Measurements from ENCODE around the gene RAP1GAP. TPM values are rescaled to one million over a fixed set of nuclear protein-coding genes. Genes with fewer than 3 reads are reported as not detected.

RAP1GAP gene
- total and polyA plus RNA-seq, 2 donors = 2.1 to 4.0 TPM

DNA sequence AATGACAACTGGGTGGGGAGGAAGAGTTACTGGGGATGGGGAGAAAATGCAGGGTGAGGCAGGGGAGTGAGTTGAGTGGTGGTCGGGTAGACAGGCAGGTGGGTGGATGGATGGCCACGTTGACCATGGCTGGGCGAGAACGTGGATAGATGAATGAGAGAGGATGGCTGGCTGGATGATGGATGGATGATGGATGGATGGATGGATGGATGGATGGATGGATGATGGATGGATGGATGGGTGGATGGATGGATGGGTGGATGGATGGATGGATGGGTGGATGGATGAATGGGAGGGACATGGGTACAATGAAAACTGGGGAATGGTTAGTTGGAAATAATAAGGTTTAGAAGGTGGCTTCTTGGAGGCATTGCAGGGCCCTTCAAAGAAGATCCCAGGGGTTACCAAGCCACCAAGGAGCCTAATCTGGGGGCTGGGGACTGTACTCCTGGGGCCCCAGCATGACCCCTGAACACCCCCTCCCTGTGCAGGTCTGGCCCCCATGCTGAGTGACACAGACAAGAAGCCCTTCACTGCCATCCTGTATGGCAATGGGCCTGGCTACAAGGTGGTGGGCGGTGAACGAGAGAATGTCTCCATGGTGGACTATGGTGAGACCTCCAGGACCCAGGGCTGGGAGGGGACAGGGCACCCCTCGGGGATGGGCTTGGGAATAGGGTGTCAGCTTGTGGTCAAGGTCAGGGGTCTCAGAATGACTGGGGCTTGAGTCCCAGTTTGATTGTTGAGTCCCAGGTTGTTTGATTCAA, 92.9 kb downstream of the RAP1GAP start:
- 95% methylated on average over 7 of the region's 7 CpGs for WGBS
- Histone ChIP-seq H3K36me3 (ENCODE audit: insufficient read depth) (no peaks in the 10 kb centered on the region), H3K4me3 (ENCODE audit: low read depth, low read length) (no peak overlapping the region)

DNA sequence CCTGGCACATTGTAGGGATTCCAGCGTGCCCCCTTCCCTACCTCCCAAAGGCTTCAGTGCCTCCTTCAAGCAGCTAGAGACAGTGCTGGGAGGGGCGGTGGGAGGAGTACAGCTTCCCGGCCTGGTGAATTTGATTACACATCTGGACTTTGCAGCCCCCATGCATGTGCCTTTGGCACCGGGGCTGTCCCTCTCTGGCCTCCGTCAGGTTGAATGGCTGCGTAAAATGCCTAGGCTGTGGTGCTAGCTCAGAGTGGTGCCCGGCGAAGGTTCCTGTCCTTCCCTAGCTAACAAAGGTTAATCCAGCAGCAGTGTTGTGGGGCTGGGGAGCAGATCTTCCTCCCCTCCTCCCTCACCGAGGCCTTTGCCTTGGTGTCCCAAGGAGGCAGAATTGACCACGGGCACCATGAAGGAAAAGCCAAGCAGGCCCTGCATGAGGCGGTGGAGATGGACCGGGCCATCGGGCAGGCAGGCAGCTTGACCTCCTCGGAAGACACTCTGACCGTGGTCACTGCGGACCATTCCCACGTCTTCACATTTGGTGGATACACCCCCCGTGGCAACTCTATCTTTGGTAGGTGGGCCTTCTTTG, 93.7 kb downstream of the RAP1GAP start:
- no peak for DNase-seq (ENCODE audit: extremely low spot score)
- no peaks in the 10 kb centered on the region for H3K4me1 ChIP-seq (ENCODE audit: insufficient read depth)
- H3K36me3 ChIP-seq (ENCODE audit: insufficient read depth) = no peaks in the 10 kb centered on the region
- no peak overlapping the region for H3K4me3 ChIP-seq (ENCODE audit: low read depth, low read length)
- WGBS = 94% methylated on average over 18 of the region's 18 CpGs
- no peak overlapping the region for H3K27ac ChIP-seq (ENCODE audit: low read depth)

More for the DNA sequence above, 92.9 kb downstream of the RAP1GAP start:
- Histone ChIP-seq H3K4me1 (ENCODE audit: insufficient read depth) (no peaks in the 10 kb centered on the region), H3K27ac (ENCODE audit: low read depth) (no peak overlapping the region)
- DNase-seq (ENCODE audit: extremely low spot score) = no peak

DNA sequence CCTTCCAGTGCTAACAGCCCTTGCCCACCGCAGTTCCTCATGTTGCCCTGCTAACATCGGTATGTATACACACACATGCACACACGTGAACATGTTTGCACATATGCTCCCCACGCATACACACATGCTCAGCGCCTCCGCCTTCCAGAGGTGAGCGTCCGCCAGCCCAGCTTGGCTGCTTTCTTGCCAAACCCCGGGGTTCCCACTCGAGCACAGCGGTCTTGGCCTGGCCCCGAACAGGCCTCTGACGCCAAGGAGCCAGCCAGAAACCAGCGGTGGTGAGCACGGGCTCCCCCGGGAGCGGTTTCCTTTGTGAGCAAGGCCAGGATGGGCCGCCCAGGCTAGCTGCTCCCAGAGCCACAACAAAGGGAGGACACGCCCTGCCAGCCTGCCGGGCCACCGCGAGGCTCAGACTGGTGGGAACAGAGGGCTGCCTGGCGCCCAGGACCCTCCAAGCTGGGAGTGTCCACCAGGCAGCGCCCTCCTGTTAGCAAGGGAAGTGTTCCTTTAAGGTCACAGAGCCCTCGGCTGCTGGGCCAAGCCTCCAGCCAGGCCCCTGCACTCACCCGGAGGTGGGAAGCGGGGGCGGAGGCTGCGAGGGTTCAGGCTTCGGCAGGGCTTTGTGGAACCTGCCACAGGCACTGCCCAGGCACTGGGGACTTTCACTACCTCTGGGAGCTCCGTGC, 94.5 kb downstream of the RAP1GAP start:
- Histone ChIP-seq H3K27ac (ENCODE audit: low read depth) (no peak overlapping the region), H3K36me3 (ENCODE audit: insufficient read depth) (no peaks in the 10 kb centered on the region), H3K4me3 (ENCODE audit: low read depth, low read length) (no peak overlapping the region), H3K4me1 (ENCODE audit: insufficient read depth) (no peaks in the 10 kb centered on the region)
- DNase-seq (ENCODE audit: extremely low spot score) = no peak
- WGBS = 33% methylated on average over 31 of the region's 31 CpGs

DNA sequence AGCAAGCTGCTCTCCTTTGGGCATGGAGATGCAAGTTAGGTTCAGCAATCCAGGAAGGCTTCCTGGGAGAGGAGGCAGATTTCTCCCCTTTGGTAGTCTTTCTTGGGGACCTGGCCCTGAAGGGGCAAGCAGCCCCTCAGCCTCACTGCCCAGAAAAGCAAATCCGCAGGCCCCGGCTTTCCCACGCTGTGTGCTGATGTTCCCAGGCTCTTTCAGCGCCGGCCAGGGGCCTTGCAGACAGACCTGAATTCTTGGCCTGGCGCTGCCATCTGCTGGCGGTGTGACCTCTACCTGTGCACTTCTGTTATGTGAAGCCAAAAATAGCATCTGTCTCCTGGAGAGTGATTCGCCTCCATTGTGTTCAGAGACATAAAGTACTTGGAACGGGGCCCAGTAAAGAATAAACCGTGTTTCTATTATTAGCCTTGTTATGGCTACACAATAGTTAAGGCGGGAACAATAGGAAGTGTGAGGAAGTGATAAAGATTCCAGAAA, 95.1 kb downstream of the RAP1GAP start:
- Histone ChIP-seq H3K4me3 (ENCODE audit: low read depth, low read length) (no peak overlapping the region), H3K4me1 (ENCODE audit: insufficient read depth) (no peaks in the 10 kb centered on the region), H3K27ac (ENCODE audit: low read depth) (no peak overlapping the region), H3K36me3 (ENCODE audit: insufficient read depth) (no peaks in the 10 kb centered on the region)
- peak; percentile 45 for DNase-seq (ENCODE audit: extremely low spot score)
- WGBS = 14% methylated on average over 11 of the region's 11 CpGs

DNA sequence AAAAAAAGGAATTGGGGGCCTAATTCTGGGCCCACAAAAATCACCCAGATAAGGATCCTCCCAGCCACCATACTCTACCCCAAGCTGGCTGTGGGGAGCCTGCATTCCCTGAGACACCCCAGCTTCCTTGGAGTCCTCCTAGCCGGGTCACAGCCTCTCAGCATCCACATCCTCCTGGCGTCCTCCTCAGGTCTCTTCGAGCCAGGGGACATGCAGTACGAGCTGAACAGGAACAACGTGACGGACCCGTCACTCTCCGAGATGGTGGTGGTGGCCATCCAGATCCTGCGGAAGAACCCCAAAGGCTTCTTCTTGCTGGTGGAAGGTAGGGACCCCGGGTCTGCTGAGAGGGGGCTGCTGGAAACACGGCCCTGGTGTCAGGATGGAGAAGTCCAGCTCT, 95.7 kb downstream of the RAP1GAP start:
- Histone ChIP-seq H3K4me3 (ENCODE audit: low read depth, low read length) (no peak overlapping the region), H3K27ac (ENCODE audit: low read depth) (no peak overlapping the region), H3K36me3 (ENCODE audit: insufficient read depth) (no peaks in the 10 kb centered on the region), H3K4me1 (ENCODE audit: insufficient read depth) (no peaks in the 10 kb centered on the region)
- DNase-seq (ENCODE audit: extremely low spot score) = no peak
- 77% methylated on average over 11 of the region's 11 CpGs for WGBS

DNA sequence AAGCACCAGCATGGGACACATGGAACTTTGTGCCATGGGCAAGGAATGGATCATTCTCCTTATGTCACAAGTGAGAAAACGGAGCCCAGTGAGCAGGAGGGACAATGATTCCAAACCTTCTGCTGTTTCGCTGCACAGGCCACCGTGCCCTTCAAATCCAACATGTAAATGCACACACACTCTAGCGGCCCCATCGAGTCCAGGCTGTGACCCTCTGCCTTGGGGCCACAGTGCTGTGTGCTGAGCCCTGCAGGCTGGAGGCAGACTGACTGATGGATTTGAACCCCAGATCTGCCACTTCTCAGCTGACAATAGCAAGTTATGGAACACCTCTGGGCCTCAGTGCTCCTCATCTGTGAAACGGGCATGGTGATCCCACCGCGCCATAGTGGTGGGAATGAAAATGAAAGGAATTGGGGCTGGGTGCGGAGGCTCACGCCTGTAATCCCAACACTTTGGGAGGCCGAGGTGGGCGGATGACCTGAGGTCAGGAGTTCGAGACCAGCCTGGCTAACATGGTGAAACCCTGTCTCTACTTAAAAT, 96.4 kb downstream of the RAP1GAP start:
- Histone ChIP-seq H3K36me3 (ENCODE audit: insufficient read depth) (no peaks in the 10 kb centered on the region), H3K4me1 (ENCODE audit: insufficient read depth) (no peaks in the 10 kb centered on the region), H3K4me3 (ENCODE audit: low read depth, low read length) (no peak overlapping the region), H3K27ac (ENCODE audit: low read depth) (no peak overlapping the region)
- no peak for DNase-seq (ENCODE audit: extremely low spot score)
- WGBS = 90% methylated on average over 13 of the region's 13 CpGs

DNA sequence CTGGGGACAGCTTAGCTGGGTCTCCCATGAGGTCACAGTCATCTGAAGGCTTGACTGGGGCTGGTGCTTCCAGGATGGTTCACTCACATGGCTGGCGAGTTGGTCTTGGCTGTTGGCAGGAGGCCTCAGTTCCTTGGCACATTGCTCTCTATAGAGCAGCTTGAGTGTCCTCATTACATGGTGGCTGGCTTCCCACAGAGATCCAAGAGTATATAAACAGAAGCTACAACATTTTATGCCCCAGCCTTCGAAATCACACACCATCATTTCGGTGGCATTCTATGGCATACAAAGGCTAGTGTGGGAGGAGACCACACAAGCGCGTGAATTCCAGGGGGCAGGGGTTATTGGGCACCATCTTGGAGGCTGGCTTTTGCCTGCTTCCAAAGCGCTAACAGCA, 96.9 kb downstream of the RAP1GAP start:
- DNase-seq (ENCODE audit: extremely low spot score) = no peak
- no peak overlapping the region for H3K4me3 ChIP-seq (ENCODE audit: low read depth, low read length)
- no peak overlapping the region for H3K27ac ChIP-seq (ENCODE audit: low read depth)
- H3K4me1 ChIP-seq (ENCODE audit: insufficient read depth) = no peaks in the 10 kb centered on the region
- H3K36me3 ChIP-seq (ENCODE audit: insufficient read depth) = no peaks in the 10 kb centered on the region
- WGBS = 89% methylated on average over 6 of the region's 6 CpGs

DNA sequence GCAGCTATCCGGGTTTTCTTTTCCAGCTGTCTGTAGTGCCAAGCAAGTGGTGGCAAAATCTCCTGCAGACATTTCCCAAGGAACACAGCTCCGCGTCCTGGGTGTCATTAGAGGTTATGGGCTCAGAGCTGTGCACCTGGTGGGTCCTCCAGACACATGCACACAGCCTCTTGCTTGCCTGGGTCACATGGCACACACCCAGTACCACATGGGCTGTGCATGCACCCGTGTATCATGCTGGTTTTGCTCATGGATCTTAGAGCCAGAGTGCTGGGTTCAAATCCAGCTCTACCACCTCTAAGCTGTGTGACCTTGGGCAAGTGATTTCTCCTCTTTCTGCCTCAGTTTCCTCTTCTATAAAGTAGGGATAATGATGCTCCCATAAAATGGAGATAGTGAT, 98.3 kb downstream of the RAP1GAP start:
- Histone ChIP-seq H3K36me3 (ENCODE audit: insufficient read depth) (no peaks in the 10 kb centered on the region), H3K4me1 (ENCODE audit: insufficient read depth) (no peaks in the 10 kb centered on the region)

DNA sequence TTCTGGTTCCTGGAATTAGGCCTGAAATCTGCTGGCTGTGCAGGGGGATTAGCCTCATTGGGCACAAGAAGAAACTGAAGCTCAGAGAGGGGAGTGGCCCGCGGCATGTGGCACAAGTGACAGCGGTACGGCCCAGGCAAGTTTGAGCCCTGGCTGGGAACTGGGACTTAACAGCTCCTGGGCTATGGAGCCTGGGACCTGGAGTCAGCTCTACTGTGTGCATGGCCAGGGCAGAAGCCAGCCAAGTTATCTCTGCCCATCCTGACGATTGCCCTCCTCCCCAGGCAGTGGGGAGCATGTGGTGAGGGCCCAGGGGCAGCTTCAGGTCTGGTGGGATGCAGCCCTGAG, 98.7 kb downstream of the RAP1GAP start:
- Histone ChIP-seq H3K27ac (ENCODE audit: low read depth) (no peak overlapping the region), H3K4me1 (ENCODE audit: insufficient read depth) (no peaks in the 10 kb centered on the region), H3K4me3 (ENCODE audit: low read depth, low read length) (no peak overlapping the region), H3K36me3 (ENCODE audit: insufficient read depth) (no peaks in the 10 kb centered on the region)
- no peak for DNase-seq (ENCODE audit: extremely low spot score)
- WGBS = 93% methylated on average over 5 of the region's 5 CpGs

More for the DNA sequence above, 98.3 kb downstream of the RAP1GAP start:
- H3K4me3 ChIP-seq (ENCODE audit: low read depth, low read length) = no peak overlapping the region
- no peak overlapping the region for H3K27ac ChIP-seq (ENCODE audit: low read depth)
- no peak for DNase-seq (ENCODE audit: extremely low spot score)
- 89% methylated on average over 4 of the region's 4 CpGs for WGBS

DNA sequence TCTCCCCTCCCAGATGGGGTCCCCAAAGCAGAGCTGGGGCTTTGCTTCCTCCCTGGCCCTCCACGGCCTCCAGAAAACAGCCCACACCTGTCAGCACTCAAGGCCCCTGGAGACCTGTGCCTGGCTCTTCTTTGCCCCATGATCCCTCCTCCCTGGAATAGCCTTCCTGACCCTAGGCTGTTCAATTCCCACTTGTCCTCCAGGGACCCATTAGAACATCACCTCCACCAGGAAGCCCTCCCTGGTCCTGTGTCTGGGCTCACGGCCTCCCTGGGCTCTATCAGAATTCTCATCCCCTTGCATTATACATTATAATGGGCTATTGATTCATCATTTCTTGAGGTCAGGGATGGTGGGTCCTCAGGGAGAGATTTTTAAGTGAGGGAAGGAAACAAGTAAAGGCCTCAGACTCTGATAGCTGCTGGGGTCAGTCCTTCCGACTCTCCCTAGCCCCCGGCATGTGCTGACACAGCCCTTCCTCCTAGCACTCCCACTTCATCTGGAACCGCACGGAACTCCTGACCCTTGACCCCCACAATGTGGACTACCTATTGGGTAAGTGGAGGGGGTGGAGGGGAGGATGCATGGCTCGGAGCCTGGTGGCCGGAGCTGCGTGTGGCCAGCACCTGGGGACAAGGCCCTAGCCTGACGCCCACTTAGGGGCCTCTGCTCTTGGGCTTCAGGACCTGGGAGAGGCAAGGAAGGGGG, 99.2 kb downstream of the RAP1GAP start:
- 92% methylated on average over 10 of the region's 10 CpGs for WGBS
- no peak for DNase-seq (ENCODE audit: extremely low spot score)
- Histone ChIP-seq H3K4me1 (ENCODE audit: insufficient read depth) (no peaks in the 10 kb centered on the region), H3K36me3 (ENCODE audit: insufficient read depth) (no peaks in the 10 kb centered on the region), H3K4me3 (ENCODE audit: low read depth, low read length) (no peak overlapping the region), H3K27ac (ENCODE audit: low read depth) (no peak overlapping the region)

DNA sequence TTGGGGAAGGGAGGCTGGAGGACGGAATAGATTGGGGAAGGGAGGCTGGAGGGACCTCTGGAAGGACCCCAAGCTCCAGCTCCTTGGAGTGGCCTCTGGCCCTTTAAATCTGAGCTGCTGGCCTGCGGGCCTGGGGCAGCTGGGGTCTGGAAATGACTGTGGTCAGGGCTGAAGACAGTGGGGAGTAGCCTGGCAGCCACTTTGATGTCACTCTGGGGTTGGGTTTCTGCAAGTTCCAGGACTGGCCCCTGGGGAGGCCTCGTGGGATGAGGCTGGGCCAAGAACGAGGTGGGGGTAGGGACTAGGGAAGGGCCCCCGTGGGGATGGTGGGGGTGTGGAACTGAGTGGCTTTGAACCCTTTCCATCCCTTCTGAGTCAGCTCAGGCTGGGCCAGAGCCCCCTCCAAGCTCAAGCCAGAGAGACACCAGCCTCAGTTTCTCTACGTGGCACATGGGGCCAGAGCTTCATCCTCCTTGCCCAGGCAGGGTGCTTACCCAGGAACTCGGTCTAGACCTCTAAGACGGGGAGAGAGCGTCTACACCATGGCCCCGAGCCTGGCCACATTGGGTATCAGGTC, 100.3 kb downstream of the RAP1GAP start:
- H3K36me3 ChIP-seq (ENCODE audit: insufficient read depth) = no peaks in the 10 kb centered on the region
- DNase-seq (ENCODE audit: extremely low spot score) = no peak
- H3K4me3 ChIP-seq (ENCODE audit: low read depth, low read length) = no peak overlapping the region
- H3K4me1 ChIP-seq (ENCODE audit: insufficient read depth) = no peaks in the 10 kb centered on the region
- WGBS = 81% methylated on average over 10 of the region's 10 CpGs
- no peak overlapping the region for H3K27ac ChIP-seq (ENCODE audit: low read depth)

DNA sequence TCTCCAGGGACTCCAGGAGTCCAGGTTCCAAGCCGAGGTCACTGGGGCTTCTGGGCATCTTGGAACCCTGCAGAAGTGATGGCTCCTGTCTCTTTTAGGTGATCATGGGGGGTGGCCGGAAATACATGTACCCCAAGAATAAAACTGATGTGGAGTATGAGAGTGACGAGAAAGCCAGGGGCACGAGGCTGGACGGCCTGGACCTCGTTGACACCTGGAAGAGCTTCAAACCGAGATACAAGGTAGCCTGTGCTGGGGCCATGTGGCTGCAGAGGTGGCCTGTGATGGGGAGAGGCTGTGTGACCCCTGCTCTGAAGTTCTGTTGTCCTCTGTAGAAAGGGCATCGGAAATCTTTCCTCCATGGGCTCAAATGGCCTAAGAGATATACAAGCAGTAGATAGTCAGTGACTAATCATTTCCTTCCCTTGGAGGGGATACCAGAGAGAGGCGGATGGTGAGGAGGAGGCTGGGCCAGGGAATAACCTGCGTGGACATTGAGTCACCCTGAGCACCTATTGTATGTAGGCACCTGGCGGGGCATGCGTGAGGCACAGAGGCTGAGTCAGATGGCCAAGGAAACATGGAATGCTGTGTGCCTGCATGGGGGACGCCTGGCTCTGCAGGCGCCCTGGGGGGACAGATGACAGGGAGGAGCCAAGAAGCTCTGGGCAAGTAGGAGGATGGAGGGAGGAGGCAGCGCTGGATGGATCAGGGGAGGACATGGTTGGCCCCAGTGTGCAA, 101.0 kb downstream of the RAP1GAP start:
- H3K4me3 ChIP-seq (ENCODE audit: low read depth, low read length) = no peak overlapping the region
- 89% methylated on average over 15 of the region's 15 CpGs for WGBS
- no peaks in the 10 kb centered on the region for H3K4me1 ChIP-seq (ENCODE audit: insufficient read depth)
- no peaks in the 10 kb centered on the region for H3K36me3 ChIP-seq (ENCODE audit: insufficient read depth)
- H3K27ac ChIP-seq (ENCODE audit: low read depth) = no peak overlapping the region
- DNase-seq (ENCODE audit: extremely low spot score) = no peak
